ENCODE data around the gene HPX. TPM values are rescaled to one million over a fixed set of nuclear protein-coding genes. Genes with fewer than 3 reads are reported as not detected.
A peak's percentile ranks its signal among the peaks of the same experiment; 100 is the strongest.

The HPX gene
- total RNA-seq, 2 donors from 2014 or later, result 3.9 to 6.0 TPM

GRCh38 chr11:6448574-6448973 is 7.8 kb upstream of the HPX start:
- Mint-ChIP-seq H3K27ac (no peak overlapping the region), H3K36me3 (ENCODE audit: low read depth) (no peaks in the 10 kb centered on the region), H3K27me3 (ENCODE audit: insufficient read depth) (no peaks in the 10 kb centered on the region), H3K4me1 (peaks cover 6% of the 10 kb centered on the region), H3K9me3 (no peaks in the 10 kb centered on the region), H3K4me3 (no peak overlapping the region)
- no peak overlapping the region for H3K4me3 ChIP-seq (ENCODE audit: low read length)
- TF ChIP-seq CTCF (conservative IDR thresholded peaks at IDR 0.05), result no peak
- H3K27ac ChIP-seq (ENCODE audit: low read depth, low read length), result no peak overlapping the region
- no peak overlapping the region for H3K9ac ChIP-seq (ENCODE audit: extremely low read depth, low read length, poor library complexity, severe bottlenecking)
- DNase-seq, result no peak
- 100% methylated on average over 3 of the region's 3 CpGs; no CpG with 5 or more reads in 1 of the 2 experiments for WGBS, 2 experiments (ENCODE audit: insufficient coverage in 1 of 2, insufficient read length in 1 of 2)
- no peaks in the 10 kb centered on the region for H3K4me1 ChIP-seq (ENCODE audit: control insufficient read depth, insufficient read depth, low read length)
- peaks cover 35% of the 10 kb centered on the region for H3K36me3 ChIP-seq (ENCODE audit: control insufficient read depth, insufficient read depth, low read length)
- H3K9me3 ChIP-seq (ENCODE audit: control insufficient read depth, low read length), result no peaks in the 10 kb centered on the region
- no peaks in the 10 kb centered on the region for H3K27me3 ChIP-seq (ENCODE audit: control insufficient read depth, insufficient read depth, low read length, poor library complexity, severe bottlenecking)

GRCh38 chr11:6443269-6444003 is 2.6 kb upstream of the HPX start:
- H3K27me3 ChIP-seq (ENCODE audit: control insufficient read depth, insufficient read depth, low read length, poor library complexity, severe bottlenecking), result no peaks in the 10 kb centered on the region
- WGBS, 2 experiments (ENCODE audit: insufficient coverage in 1 of 2, insufficient read length in 1 of 2), result 14 to 26% methylated on average over 3 to 5 of the region's 5 CpGs
- H3K9me3 ChIP-seq (ENCODE audit: control insufficient read depth, low read length), result no peaks in the 10 kb centered on the region
- peak; percentile 86 for DNase-seq
- H3K36me3 ChIP-seq (ENCODE audit: control insufficient read depth, insufficient read depth, low read length), result no peaks in the 10 kb centered on the region
- H3K9ac ChIP-seq (ENCODE audit: extremely low read depth, low read length, poor library complexity, severe bottlenecking), result no peak overlapping the region
- peak; percentile 91 for TF ChIP-seq CTCF (conservative IDR thresholded peaks at IDR 0.05)
- Mint-ChIP-seq H3K27me3 (ENCODE audit: insufficient read depth) (no peaks in the 10 kb centered on the region), H3K27ac (no peak overlapping the region), H3K4me1 (peaks cover 6% of the 10 kb centered on the region), H3K36me3 (ENCODE audit: low read depth) (no peaks in the 10 kb centered on the region), H3K9me3 (no peaks in the 10 kb centered on the region), H3K4me3 (no peak overlapping the region)
- no peak overlapping the region for H3K4me3 ChIP-seq (ENCODE audit: low read length)
- H3K27ac ChIP-seq (ENCODE audit: low read depth, low read length), result no peak overlapping the region
- peaks cover 21% of the 10 kb centered on the region for H3K4me1 ChIP-seq (ENCODE audit: control insufficient read depth, insufficient read depth, low read length)

GRCh38 chr11:6442441-6442840 is 1.7 kb upstream of the HPX start:
- whole genome bisulfite sequencing, 2 experiments (ENCODE audit: insufficient coverage in 1 of 2, insufficient read length in 1 of 2), result 95 to 96% methylated on average over 3 to 4 of the region's 4 CpGs
- Mint-ChIP-seq H3K27ac (no peak overlapping the region), H3K27me3 (ENCODE audit: insufficient read depth) (no peaks in the 10 kb centered on the region), H3K4me3 (no peak overlapping the region), H3K36me3 (ENCODE audit: low read depth) (no peaks in the 10 kb centered on the region), H3K4me1 (peaks cover 6% of the 10 kb centered on the region), H3K9me3 (no peaks in the 10 kb centered on the region)
- Histone ChIP-seq H3K9ac (ENCODE audit: extremely low read depth, low read length, poor library complexity, severe bottlenecking) (no peak overlapping the region), H3K36me3 (ENCODE audit: control insufficient read depth, insufficient read depth, low read length) (no peaks in the 10 kb centered on the region), H3K9me3 (ENCODE audit: control insufficient read depth, low read length) (no peaks in the 10 kb centered on the region), H3K4me3 (ENCODE audit: low read length) (no peak overlapping the region), H3K27me3 (ENCODE audit: control insufficient read depth, insufficient read depth, low read length, poor library complexity, severe bottlenecking) (no peaks in the 10 kb centered on the region), H3K27ac (ENCODE audit: low read depth, low read length) (no peak overlapping the region), H3K4me1 (ENCODE audit: control insufficient read depth, insufficient read depth, low read length) (peaks cover 21% of the 10 kb centered on the region)
- no peak for DNase-seq
- no peak for TF ChIP-seq CTCF (conservative IDR thresholded peaks at IDR 0.05)

Measured in endodermal cell (in vitro differentiated cells).